DND-41 (cell line): Measurements from ENCODE around the gene CAT.

Experiments used
- CTCF ChIP-seq: IDR thresholded peaks from 2 replicates; pipeline ENCODE4 v1.5.1; 2012; ENCODE audit warnings: borderline replicate concordance, low read length, moderate library complexity, mild to moderate bottlenecking; ENCODE audit not compliant: poor library complexity, severe bottlenecking; ENCODE audit errors: extremely low read depth
- EZH2 ChIP-seq: IDR thresholded peaks from 3 replicates; pipeline ENCODE4 v1.6.1; 2012; ENCODE audit warnings: borderline replicate concordance, low read depth, mild to moderate bottlenecking, moderate library complexity, low read length, inconsistent platforms; ENCODE audit not compliant: severe bottlenecking

- TF ChIP-seq CTCF (no peak), EZH2 (no peak)
Observed at GRCh38 chr11:34510218-34510617, 71.5 kb downstream of the CAT start.
